Thoracic aorta (tissue), 2 donors: ENCODE results near the gene TTC7B. TPM values are rescaled to one million over a fixed set of nuclear protein-coding genes. Genes with fewer than 3 reads are reported as not detected.

Experiments used
- ATAC-seq: fragments of 150-250 bp; one replicate; pipeline ENCODE4 v1.8.0; 2017; ENCODE audit warnings: low read depth; ENCODE audit not compliant: insufficient number of reproducible peaks, low FRiP score
- DNase-seq: peaks from one replicate; pipeline ENCODE4 v3.0.0-alpha.2; 2020; ENCODE audit warnings: low spot score
- H3K27ac ChIP-seq, 2 donors: fragments of 200-600 bp; sonication (generic); 1 replicate in 1 of 2; 2 replicates in 1 of 2; pipeline ENCODE4 v1.5.1; 2016; ENCODE audit warnings: mild to moderate bottlenecking in 2 of 2, moderate library complexity in 2 of 2
- H3K27me3 ChIP-seq: fragments of 200-600 bp; sonication (generic); replicated peaks from 2 replicates; pipeline ENCODE4 v1.6.0; 2016; ENCODE audit warnings: mild to moderate bottlenecking; ENCODE audit not compliant: insufficient read depth
- H3K36me3 ChIP-seq: fragments of 200-600 bp; sonication (generic); one replicate; pipeline ENCODE4 v1.5.1; 2016
- H3K4me1 ChIP-seq, 2 donors: fragments of 200-600 bp; sonication (generic); 1 replicate in 1 of 2; 2 replicates in 1 of 2; pipeline versions ENCODE4 v1.5.1 to v1.6.0; 2016; ENCODE audit warnings: low read depth in 2 of 2, mild to moderate bottlenecking in 1 of 2; ENCODE audit not compliant: control insufficient read depth in 1 of 2
- H3K4me3 ChIP-seq: fragments of 200-600 bp; sonication (generic); 2 replicates; pipeline ENCODE4 v1.5.1; 2016; ENCODE audit warnings: mild to moderate bottlenecking
- H3K9me3 ChIP-seq: fragments of 200-600 bp; sonication (generic); 2 replicates; pipeline ENCODE4 v1.5.1; 2016
- CTCF ChIP-seq: fragments of 200-600 bp; sonication (generic); IDR thresholded peaks from one replicate; pipeline ENCODE4 v1.5.1; 2019; ENCODE audit warnings: antibody characterized with exemption
- total RNA-seq, 2 donors: library from RNA; depleted of rRNA; stranded (reverse); fragments of >200 nt; gene quantifications; one replicate each; pipeline versions ENCODE4 v1.1.0 to v1.2.3, GENCODE V29; 2016

Gene TTC7B
- total RNA-seq, 2 donors from 2014 or later: 38.9 to 56.3 TPM

- DNase-seq: no peak
- Histone ChIP-seq H3K36me3 (no peaks in the 10 kb centered on the region), H3K4me3 (no peak overlapping the region), H3K27me3 (no peaks in the 10 kb centered on the region), H3K27ac (no peak overlapping the region), H3K9me3 (no peaks in the 10 kb centered on the region), H3K4me1 (peaks cover 0 to 19% of the 10 kb centered on the region in 2 donors)
- ATAC-seq: no peak
- no peak for TF ChIP-seq CTCF
Measured at GRCh38 chr14:90632871-90633270, 183.4 kb downstream of the TTC7B start.

DNA sequence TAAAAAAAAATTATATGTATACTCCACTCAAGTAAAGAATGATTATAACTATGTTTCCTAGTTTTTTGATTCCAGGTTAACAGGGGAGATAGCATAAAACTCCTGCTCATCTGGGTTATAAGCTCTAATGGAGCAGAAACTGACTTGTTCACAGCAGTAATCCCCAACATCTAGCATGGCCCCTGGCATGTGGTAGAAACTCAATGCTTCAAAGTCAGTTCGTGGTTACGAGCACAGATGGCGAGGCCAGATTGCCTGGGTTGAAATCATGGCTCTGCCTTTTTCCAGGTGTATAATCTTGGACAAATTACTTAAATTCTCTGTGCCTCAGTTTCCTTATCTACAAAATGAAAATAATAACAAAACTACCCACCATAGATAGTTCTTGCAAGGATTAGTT lies 183.8 kb downstream of the TTC7B start:
- ATAC-seq (no peak), DNase-seq (no peak)
- Histone ChIP-seq H3K9me3 (no peaks in the 10 kb centered on the region), H3K27me3 (no peaks in the 10 kb centered on the region), H3K27ac (no peak overlapping the region), H3K36me3 (no peaks in the 10 kb centered on the region), H3K4me1 (peaks cover 0 to 24% of the 10 kb centered on the region in 2 donors), H3K4me3 (no peak overlapping the region)
- no peak for TF ChIP-seq CTCF

DNA sequence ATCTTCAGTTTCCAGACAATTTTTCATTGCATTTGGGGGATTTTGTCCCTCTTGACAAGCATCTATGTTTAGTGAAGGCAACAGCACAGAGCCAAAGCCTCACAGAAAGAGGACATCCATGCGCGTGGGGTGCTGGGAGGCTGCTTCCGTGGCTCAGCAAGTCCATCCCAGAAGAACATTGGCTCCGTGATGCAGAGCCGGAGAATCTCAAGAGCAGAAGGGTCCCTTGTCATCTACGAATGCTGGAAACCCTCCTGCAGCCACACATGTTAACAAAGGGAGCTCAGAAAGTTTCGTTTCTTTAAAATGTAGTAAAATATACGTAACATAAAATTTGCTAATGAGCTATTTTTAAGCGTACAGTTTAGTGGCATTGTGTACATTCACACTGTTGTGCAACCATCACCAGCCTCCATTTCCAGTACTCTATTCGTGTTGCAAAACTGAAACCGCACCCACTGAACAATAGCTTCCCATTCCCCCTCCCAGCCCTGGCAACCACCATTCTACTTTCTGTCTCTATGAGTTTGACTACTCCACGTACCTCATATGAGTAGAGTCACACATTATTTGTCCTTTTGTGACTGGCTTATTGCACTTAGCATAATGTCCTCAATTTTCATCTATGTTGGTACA lies 185.9 kb downstream of the TTC7B start:
- no peaks in the 10 kb centered on the region for H3K27me3 ChIP-seq
- no peaks in the 10 kb centered on the region for H3K36me3 ChIP-seq
- peaks cover 0 to 44% of the 10 kb centered on the region in 2 donors for H3K4me1 ChIP-seq
- no peak for TF ChIP-seq CTCF
- H3K27ac ChIP-seq: no peak overlapping the region
- ATAC-seq (no peak), DNase-seq (no peak)
- no peaks in the 10 kb centered on the region for H3K9me3 ChIP-seq
- no peak overlapping the region for H3K4me3 ChIP-seq

DNA sequence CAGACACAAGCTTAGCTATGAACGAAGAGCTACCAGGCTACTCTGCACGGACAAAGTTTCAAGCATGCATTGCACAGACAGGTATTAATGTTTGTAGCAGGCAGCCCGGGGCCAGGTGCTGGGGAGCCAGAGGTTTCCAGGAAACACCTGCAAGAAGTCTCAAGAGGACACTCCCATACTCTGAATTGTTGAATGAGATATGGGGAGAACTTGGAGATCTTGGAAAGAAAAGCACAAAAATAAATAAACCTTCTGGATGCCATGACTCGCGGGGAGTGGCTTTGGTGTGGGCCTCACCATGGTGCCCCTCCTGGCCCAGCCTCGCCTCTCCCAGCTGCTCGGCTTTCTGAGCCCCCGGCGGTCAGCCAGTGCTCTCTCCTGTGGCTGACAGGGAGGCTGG lies 186.8 kb downstream of the TTC7B start:
- no peak for TF ChIP-seq CTCF
- no peak for DNase-seq
- Histone ChIP-seq H3K27me3 (no peaks in the 10 kb centered on the region), H3K9me3 (no peaks in the 10 kb centered on the region), H3K4me1 (peaks cover 4 to 52% of the 10 kb centered on the region in 2 donors), H3K27ac (no peak overlapping the region), H3K4me3 (no peak overlapping the region), H3K36me3 (no peaks in the 10 kb centered on the region)
- no peak for ATAC-seq

DNA sequence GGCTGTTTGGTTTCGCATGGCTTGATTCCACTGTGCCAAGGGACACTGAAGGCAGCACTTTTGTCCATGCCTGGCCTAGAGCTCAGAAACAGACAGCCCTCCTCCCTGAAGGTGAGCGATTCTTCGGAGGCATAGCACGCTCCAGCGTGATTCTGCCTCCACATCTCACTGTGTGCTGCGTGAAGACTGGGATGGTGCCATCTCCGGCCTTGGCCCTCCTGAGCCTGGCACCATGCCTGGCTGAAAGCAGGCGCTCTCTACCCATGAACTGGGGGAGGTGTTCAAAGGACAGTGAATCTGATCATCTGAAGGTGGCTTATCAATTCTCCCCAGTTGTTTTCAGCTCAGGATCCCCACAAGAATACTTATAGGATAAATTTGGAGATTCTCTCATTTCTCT lies 187.4 kb downstream of the TTC7B start:
- TF ChIP-seq CTCF: no peak
- DNase-seq: no peak
- H3K9me3 ChIP-seq: no peaks in the 10 kb centered on the region
- H3K27ac ChIP-seq: no peak overlapping the region
- no peak for ATAC-seq
- no peak overlapping the region for H3K4me3 ChIP-seq
- H3K27me3 ChIP-seq: no peaks in the 10 kb centered on the region
- H3K4me1 ChIP-seq: peaks cover 4 to 56% of the 10 kb centered on the region in 2 donors
- H3K36me3 ChIP-seq: no peaks in the 10 kb centered on the region
